H9 (cell line): ENCODE measurements around the gene MYO18B. TPM values are rescaled to one million over a fixed set of nuclear protein-coding genes. Genes with fewer than 3 reads are reported as not detected.

Experiments used
- DNase-seq: peaks from one replicate; pipeline ENCODE4 v3.0.0-alpha.2; 2017
- H2AFZ ChIP-seq: one replicate; pipeline ENCODE4 v1.6.1; 2013; ENCODE audit warnings: mild to moderate bottlenecking, low read length, control low read depth, moderate library complexity
- H2AK5ac ChIP-seq: 2 replicates; pipeline ENCODE4 v1.6.1; 2013; ENCODE audit warnings: low read length, control low read depth, mixed read lengths; ENCODE audit not compliant: insufficient read length
- H2BK120ac ChIP-seq: one replicate; pipeline ENCODE4 v1.6.1; 2013; ENCODE audit warnings: low read depth, mild to moderate bottlenecking, low read length, control low read depth, inconsistent platforms; ENCODE audit not compliant: poor library complexity, severe bottlenecking
- H2BK12ac ChIP-seq: 2 replicates; pipeline ENCODE4 v1.6.1; 2013; ENCODE audit warnings: low read length, control low read depth, mixed read lengths, low read depth; ENCODE audit not compliant: insufficient read length
- H2BK15ac ChIP-seq: 2 replicates; pipeline ENCODE4 v1.6.1; 2013; ENCODE audit warnings: low read depth, low read length, control low read depth
- H2BK20ac ChIP-seq: one replicate; pipeline ENCODE4 v1.6.1; 2013; ENCODE audit warnings: low read depth, mild to moderate bottlenecking, low read length, control low read depth, inconsistent platforms; ENCODE audit not compliant: poor library complexity, severe bottlenecking
- H2BK5ac ChIP-seq: 2 replicates; pipeline ENCODE4 v1.6.1; 2013; ENCODE audit warnings: low read length, control low read depth, mixed read lengths; ENCODE audit not compliant: insufficient read length
- H3K14ac ChIP-seq: 2 replicates; pipeline ENCODE4 v1.6.1; 2013; ENCODE audit warnings: low read length, control low read depth; ENCODE audit not compliant: insufficient read depth
- H3K18ac ChIP-seq: 2 replicates; pipeline ENCODE4 v1.6.1; 2013; ENCODE audit warnings: low read depth, mild to moderate bottlenecking, mixed read lengths, low read length, control low read depth; ENCODE audit not compliant: insufficient read length
- H3K23ac ChIP-seq: 2 replicates; pipeline ENCODE4 v1.6.1; 2013; ENCODE audit warnings: low read length, control low read depth, mixed read lengths, low read depth; ENCODE audit not compliant: insufficient read length
- H3K23me2 ChIP-seq: 2 replicates; pipeline ENCODE4 v1.6.1; 2013; ENCODE audit warnings: low read depth, mild to moderate bottlenecking, mixed read lengths, low read length, control low read depth; ENCODE audit not compliant: insufficient read length, poor library complexity, severe bottlenecking
- H3K27ac ChIP-seq: 2 replicates; pipeline ENCODE4 v1.5.1; 2013; ENCODE audit warnings: low read length, control low read depth, mixed read lengths, low read depth; ENCODE audit not compliant: insufficient read length
- H3K27me3 ChIP-seq: 2 replicates; pipeline ENCODE4 v1.6.1; 2013; ENCODE audit warnings: low read length, control low read depth, inconsistent platforms; ENCODE audit not compliant: insufficient read depth
- H3K4ac ChIP-seq: 2 replicates; pipeline ENCODE4 v1.6.1; 2013; ENCODE audit warnings: low read depth, mild to moderate bottlenecking, control low read depth, inconsistent platforms, low read length, moderate library complexity
- H3K4me1 ChIP-seq: 2 replicates; pipeline ENCODE4 v1.6.1; 2013; ENCODE audit warnings: low read length, control low read depth, inconsistent platforms; ENCODE audit not compliant: insufficient read depth
- H3K4me2 ChIP-seq: 2 replicates; pipeline ENCODE4 v1.6.1; 2013; ENCODE audit warnings: low read length, control low read depth, mixed read lengths; ENCODE audit not compliant: insufficient read length, insufficient read depth
- H3K56ac ChIP-seq: 2 replicates; pipeline ENCODE4 v1.6.1; 2013; ENCODE audit warnings: low read depth, mild to moderate bottlenecking, mixed read lengths, low read length, control low read depth; ENCODE audit not compliant: insufficient read length
- H3K79me1 ChIP-seq: 2 replicates; pipeline ENCODE4 v1.6.1; 2013; ENCODE audit warnings: low read depth, mild to moderate bottlenecking, moderate library complexity, low read length, control low read depth, inconsistent platforms; ENCODE audit not compliant: insufficient read depth, poor library complexity, severe bottlenecking
- H3K79me2 ChIP-seq: 2 replicates; pipeline ENCODE4 v1.6.1; 2013; ENCODE audit warnings: low read length, control low read depth, inconsistent platforms; ENCODE audit not compliant: insufficient read depth
- H3K9ac ChIP-seq: 2 replicates; pipeline ENCODE4 v1.6.1; 2013; ENCODE audit warnings: low read length, control low read depth, mixed read lengths; ENCODE audit not compliant: insufficient read length; ENCODE audit errors: extremely low read depth
- H3K9me3 ChIP-seq: one replicate; pipeline ENCODE4 v1.6.1; 2013; ENCODE audit warnings: low read depth, low read length, inconsistent platforms; ENCODE audit not compliant: control insufficient read depth
- H3T11ph ChIP-seq: one replicate; pipeline ENCODE4 v1.6.1; 2013; ENCODE audit warnings: mild to moderate bottlenecking, low read length, control low read depth, inconsistent platforms
- H4K20me1 ChIP-seq: one replicate; pipeline ENCODE4 v1.6.1; 2013; ENCODE audit not compliant: control insufficient read depth, insufficient read length, insufficient read depth
- H4K5ac ChIP-seq: 2 replicates; pipeline ENCODE4 v1.6.1; 2013; ENCODE audit warnings: low read depth, mild to moderate bottlenecking, mixed read lengths, low read length, control low read depth; ENCODE audit not compliant: insufficient read length
- H4K8ac ChIP-seq: replicated peaks from 2 replicates; pipeline ENCODE4 v1.6.1; 2013; ENCODE audit warnings: low read length, control low read depth, mixed read lengths, low read depth; ENCODE audit not compliant: insufficient read length
- H4K91ac ChIP-seq: 2 replicates; pipeline ENCODE4 v1.6.1; 2013; ENCODE audit warnings: low read depth, mild to moderate bottlenecking, moderate library complexity, mixed read lengths, low read length, control low read depth; ENCODE audit not compliant: insufficient read length
- H3K27ac Mint-ChIP-seq, 3 experiments: 2 replicates in 2 of 3; 3 replicates in 1 of 3; pipeline ENCODE4 v1.8.0; 2020 to 2021; ENCODE audit warnings: mixed read lengths in 3 of 3, mild to moderate bottlenecking in 1 of 3, moderate library complexity in 1 of 3
- H3K27me3 Mint-ChIP-seq: 2 replicates; pipeline ENCODE4 v1.8.0; 2021; ENCODE audit warnings: low read depth, mild to moderate bottlenecking, moderate library complexity, mixed read lengths
- H3K36me3 Mint-ChIP-seq, 3 experiments: 2 replicates in 2 of 3; 3 replicates in 1 of 3; pipeline ENCODE4 v1.8.0; 2020 to 2021; ENCODE audit warnings: low read depth in 3 of 3, mixed read lengths in 3 of 3; ENCODE audit not compliant: insufficient read depth in 1 of 3
- H3K4me1 Mint-ChIP-seq, 2 experiments: 2 replicates each; pipeline ENCODE4 v1.8.0; 2020; ENCODE audit warnings: mixed read lengths in 2 of 2
- H3K4me3 Mint-ChIP-seq, 2 experiments: 2 replicates in 1 of 2; 3 replicates in 1 of 2; pipeline ENCODE4 v1.8.0; 2020 to 2021; ENCODE audit warnings: mild to moderate bottlenecking in 2 of 2, mixed read lengths in 2 of 2, moderate library complexity in 1 of 2
- H3K9me3 Mint-ChIP-seq, 2 experiments: 2 replicates in 1 of 2; 3 replicates in 1 of 2; pipeline ENCODE4 v1.8.0; 2020; ENCODE audit warnings: mild to moderate bottlenecking in 2 of 2, mixed read lengths in 2 of 2, moderate library complexity in 1 of 2
- WGBS: extraction: QIAGEN DNeasy Blood & Tissue Kit; methylation state at CpG from one replicate; pipeline ENCODE4 v1.1.7; 2013; ENCODE audit warnings: missing lambda C conversion rate, low lambda C conversion rate, mixed read lengths; ENCODE audit not compliant: insufficient read length; ENCODE audit errors: extremely low coverage; 5-methylcytosine and 5-hydroxymethylcytosine counted together
- total RNA-seq: library from RNA; stranded (reverse); gene quantifications from 2 replicates; pipeline ENCODE4 v1.2.1, GENCODE V29; 2021
- TF ChIP-seq, protein P1 (sequence below): fragments of 200-600 bp; sonication (generic); conservative IDR thresholded peaks from 3 replicates; pipeline ENCODE4 v1.8.0; 2021; ENCODE audit warnings: antibody characterized with exemption, mild to moderate bottlenecking

MYO18B gene
- total RNA-seq, 1 experiment from 2014 or later = 0.46 TPM

DNA sequence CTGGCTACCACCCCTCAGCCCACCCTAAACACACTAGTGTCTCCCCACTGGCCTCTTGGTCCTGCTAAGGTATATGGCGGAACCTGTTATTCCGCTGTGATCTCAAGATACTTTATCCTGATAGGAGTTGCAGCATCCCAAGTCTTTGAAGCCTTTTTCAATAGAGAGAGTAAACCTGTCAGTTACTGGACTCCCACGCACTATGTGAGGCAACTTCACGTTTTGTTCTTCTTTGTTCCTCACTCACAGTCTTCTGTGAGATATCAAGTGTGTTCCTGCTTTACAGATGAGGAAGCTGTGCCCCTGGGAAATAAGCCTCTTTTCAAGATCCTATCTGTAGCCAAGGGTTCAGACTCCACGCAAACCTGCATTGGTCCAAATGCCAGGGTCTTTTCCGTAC lies 127.8 kb downstream of the MYO18B start:
- WGBS = no CpG with 5 or more reads among the region's 6 CpGs
- Histone ChIP-seq H4K91ac (no peak overlapping the region), H2BK12ac (no peak overlapping the region), H3T11ph (no peak overlapping the region), H3K4ac (no peak overlapping the region), H3K14ac (no peak overlapping the region), H2BK15ac (no peak overlapping the region), H3K23me2 (no peaks in the 10 kb centered on the region), H3K79me1 (no peaks in the 10 kb centered on the region), H2BK120ac (no peak overlapping the region), H3K9me3 (no peaks in the 10 kb centered on the region), H3K4me1 (no peaks in the 10 kb centered on the region), H4K8ac (no peak overlapping the region), H3K4me2 (no peak overlapping the region), H3K27me3 (no peaks in the 10 kb centered on the region), H2BK20ac (no peak overlapping the region), H2AK5ac (no peak overlapping the region), H3K27ac (no peak overlapping the region), H3K18ac (no peak overlapping the region), H2BK5ac (no peak overlapping the region), H3K79me2 (no peaks in the 10 kb centered on the region), H3K23ac (no peak overlapping the region), H4K20me1 (no peaks in the 10 kb centered on the region), H4K5ac (no peak overlapping the region), H3K56ac (no peak overlapping the region), H3K9ac (no peak overlapping the region), H2AFZ (no peak overlapping the region)
- H3K36me3 Mint-ChIP-seq = no peaks in the 10 kb centered on the region
- H3K4me3 Mint-ChIP-seq = no peak overlapping the region
- TF ChIP-seq, protein P1, sequence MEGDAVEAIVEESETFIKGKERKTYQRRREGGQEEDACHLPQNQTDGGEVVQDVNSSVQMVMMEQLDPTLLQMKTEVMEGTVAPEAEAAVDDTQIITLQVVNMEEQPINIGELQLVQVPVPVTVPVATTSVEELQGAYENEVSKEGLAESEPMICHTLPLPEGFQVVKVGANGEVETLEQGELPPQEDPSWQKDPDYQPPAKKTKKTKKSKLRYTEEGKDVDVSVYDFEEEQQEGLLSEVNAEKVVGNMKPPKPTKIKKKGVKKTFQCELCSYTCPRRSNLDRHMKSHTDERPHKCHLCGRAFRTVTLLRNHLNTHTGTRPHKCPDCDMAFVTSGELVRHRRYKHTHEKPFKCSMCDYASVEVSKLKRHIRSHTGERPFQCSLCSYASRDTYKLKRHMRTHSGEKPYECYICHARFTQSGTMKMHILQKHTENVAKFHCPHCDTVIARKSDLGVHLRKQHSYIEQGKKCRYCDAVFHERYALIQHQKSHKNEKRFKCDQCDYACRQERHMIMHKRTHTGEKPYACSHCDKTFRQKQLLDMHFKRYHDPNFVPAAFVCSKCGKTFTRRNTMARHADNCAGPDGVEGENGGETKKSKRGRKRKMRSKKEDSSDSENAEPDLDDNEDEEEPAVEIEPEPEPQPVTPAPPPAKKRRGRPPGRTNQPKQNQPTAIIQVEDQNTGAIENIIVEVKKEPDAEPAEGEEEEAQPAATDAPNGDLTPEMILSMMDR = no peak
- H3K4me1 Mint-ChIP-seq = peaks cover 0 to 6% of the 10 kb centered on the region in 2 experiments; a peak in 1 of 4 replicates
- no peak for DNase-seq
- H3K27ac Mint-ChIP-seq = no peak overlapping the region
- H3K9me3 Mint-ChIP-seq = no peaks in the 10 kb centered on the region
- peaks cover 4% of the 10 kb centered on the region for H3K27me3 Mint-ChIP-seq
